Fibroblast of lung (primary cell): ENCODE data around the gene NAT8L. TPM values are rescaled to one million over a fixed set of nuclear protein-coding genes. Genes with fewer than 3 reads are reported as not detected.

ENCODE experiments used
- DNase-seq, 2 donors: peaks; one replicate each; pipeline versions ENCODE4 v3.0.0 to v3.0.0-alpha.2; 2010; ENCODE audit warnings: low read depth in 2 of 2
- H2AFZ ChIP-seq: 2 replicates; pipeline ENCODE4 v1.5.1; 2012; ENCODE audit warnings: low read length, control low read depth, inconsistent platforms
- H3K27ac ChIP-seq: 2 replicates; pipeline ENCODE4 v1.5.1; 2011; ENCODE audit warnings: low read length, control low read depth; ENCODE audit not compliant: insufficient read depth
- H3K27me3 ChIP-seq: 2 replicates; pipeline ENCODE4 v1.5.1; 2011; ENCODE audit warnings: mild to moderate bottlenecking, low read length; ENCODE audit not compliant: control insufficient read depth, insufficient read depth
- H3K36me3 ChIP-seq: 2 replicates; pipeline ENCODE4 v1.5.1; 2011; ENCODE audit warnings: low read length; ENCODE audit not compliant: control insufficient read depth, insufficient read depth
- H3K4me1 ChIP-seq: 2 replicates; pipeline ENCODE4 v1.5.1; 2011; ENCODE audit warnings: low read length; ENCODE audit not compliant: control insufficient read depth, insufficient read depth; ENCODE audit errors: extremely low read depth
- H3K4me2 ChIP-seq: 2 replicates; pipeline ENCODE4 v1.5.1; 2011; ENCODE audit warnings: low read length, control low read depth; ENCODE audit not compliant: insufficient read depth; ENCODE audit errors: extremely low read depth
- H3K4me3 ChIP-seq, 4 experiments: fragments of 200-600 bp in 1 of 4; sonication (generic) in 1 of 4; replicated peaks in 1 of 4; 2 replicates each; pipeline ENCODE4 v1.5.1; 2011 to 2016; ENCODE audit warnings: low read length in 4 of 4, low read depth in 3 of 4, mild to moderate bottlenecking in 3 of 4, control low read depth in 2 of 4, inconsistent platforms in 1 of 4, mixed read lengths in 1 of 4; ENCODE audit not compliant: insufficient read depth in 1 of 4; ENCODE audit errors: control extremely low read depth in 1 of 4
- H3K79me2 ChIP-seq: 2 replicates; pipeline ENCODE4 v1.5.1; 2012; ENCODE audit warnings: mild to moderate bottlenecking, low read length, inconsistent platforms; ENCODE audit not compliant: control insufficient read depth, insufficient read depth
- H3K9ac ChIP-seq: 2 replicates; pipeline ENCODE4 v1.5.1; 2011; ENCODE audit warnings: mild to moderate bottlenecking, low read length, control low read depth; ENCODE audit not compliant: insufficient read depth
- H3K9me3 ChIP-seq: 2 replicates; pipeline ENCODE4 v1.5.1; 2012; ENCODE audit warnings: low read depth, low read length; ENCODE audit not compliant: control insufficient read depth, insufficient read depth
- H4K20me1 ChIP-seq: 2 replicates; pipeline ENCODE4 v1.5.1; 2011; ENCODE audit warnings: low read length; ENCODE audit not compliant: control insufficient read depth, insufficient read depth; ENCODE audit errors: extremely low read depth
- EZH2 ChIP-seq: IDR thresholded peaks from 2 replicates; pipeline ENCODE4 v1.5.1; 2012; ENCODE audit warnings: low read length, control low read depth, mild to moderate bottlenecking; ENCODE audit errors: missing control alignments
- polyA plus RNA-seq, 2 donors: library from polyadenylated mRNA; depleted of rRNA in 1 of 2; stranded (reverse) in 1 of 2; unstranded in 1 of 2; fragments of >200 nt; gene quantifications; 2 replicates each; pipeline ENCODE4 v1.2.1, GENCODE V29; 2011 to 2012; ENCODE audit warnings: missing spikeins in 1 of 2
- total RNA-seq: library from RNA; depleted of rRNA; stranded (reverse); fragments of >200 nt; gene quantifications from 2 replicates; pipeline ENCODE4 v1.2.1, GENCODE V29; 2014
- TF ChIP-seq, protein P1 (sequence below), 2 donors: IDR thresholded peaks in 1 of 2; conservative IDR thresholded peaks in 1 of 2; 1 replicate in 1 of 2; 2 replicates in 1 of 2; pipeline ENCODE4 v1.5.1; 2011 to 2012; ENCODE audit warnings: low read length in 2 of 2, control low read depth in 1 of 2, inconsistent platforms in 1 of 2, low read depth in 1 of 2, mild to moderate bottlenecking in 1 of 2

Gene NAT8L
- total and polyA plus RNA-seq, 2 donors (not counting 1 experiment from before 2014, with no cell fraction given): 0.01 to 0.17 TPM

DNA sequence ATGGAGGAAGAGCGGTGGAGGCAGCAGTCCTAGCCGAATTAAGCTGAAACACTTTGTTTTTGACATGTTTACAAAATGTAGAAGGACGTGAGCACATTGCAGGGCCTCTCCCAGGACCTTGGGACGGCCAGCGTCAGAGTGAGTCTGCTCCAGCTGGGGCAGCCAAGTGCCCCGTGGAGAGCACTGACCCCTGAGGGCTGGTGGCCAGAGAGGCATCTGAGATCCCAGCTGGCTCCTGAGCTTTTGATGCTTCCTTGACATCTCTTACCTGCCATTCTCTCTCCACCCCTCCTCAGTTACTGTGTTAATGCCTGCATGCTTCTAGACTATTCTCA, 24.7 kb downstream of the NAT8L start:
- Histone ChIP-seq H2AFZ (no peak overlapping the region), H3K79me2 (no peaks in the 10 kb centered on the region), H3K9me3 (no peaks in the 10 kb centered on the region), H3K27me3 (no peaks in the 10 kb centered on the region), H4K20me1 (no peaks in the 10 kb centered on the region), H3K27ac (no peak overlapping the region), H3K4me3 (no peak overlapping the region), H3K36me3 (no peaks in the 10 kb centered on the region), H3K4me2 (no peak overlapping the region), H3K9ac (no peak overlapping the region), H3K4me1 (no peaks in the 10 kb centered on the region)
- TF ChIP-seq, protein P1, sequence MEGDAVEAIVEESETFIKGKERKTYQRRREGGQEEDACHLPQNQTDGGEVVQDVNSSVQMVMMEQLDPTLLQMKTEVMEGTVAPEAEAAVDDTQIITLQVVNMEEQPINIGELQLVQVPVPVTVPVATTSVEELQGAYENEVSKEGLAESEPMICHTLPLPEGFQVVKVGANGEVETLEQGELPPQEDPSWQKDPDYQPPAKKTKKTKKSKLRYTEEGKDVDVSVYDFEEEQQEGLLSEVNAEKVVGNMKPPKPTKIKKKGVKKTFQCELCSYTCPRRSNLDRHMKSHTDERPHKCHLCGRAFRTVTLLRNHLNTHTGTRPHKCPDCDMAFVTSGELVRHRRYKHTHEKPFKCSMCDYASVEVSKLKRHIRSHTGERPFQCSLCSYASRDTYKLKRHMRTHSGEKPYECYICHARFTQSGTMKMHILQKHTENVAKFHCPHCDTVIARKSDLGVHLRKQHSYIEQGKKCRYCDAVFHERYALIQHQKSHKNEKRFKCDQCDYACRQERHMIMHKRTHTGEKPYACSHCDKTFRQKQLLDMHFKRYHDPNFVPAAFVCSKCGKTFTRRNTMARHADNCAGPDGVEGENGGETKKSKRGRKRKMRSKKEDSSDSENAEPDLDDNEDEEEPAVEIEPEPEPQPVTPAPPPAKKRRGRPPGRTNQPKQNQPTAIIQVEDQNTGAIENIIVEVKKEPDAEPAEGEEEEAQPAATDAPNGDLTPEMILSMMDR (conservative IDR thresholded peaks at IDR 0.05 in 1 of 2, IDR thresholded peaks at IDR 0.05 in 1 of 2; ENCODE audit: low read depth in 1 of 2, low read length in 2 of 2): no peak
- DNase-seq: no peak

DNA sequence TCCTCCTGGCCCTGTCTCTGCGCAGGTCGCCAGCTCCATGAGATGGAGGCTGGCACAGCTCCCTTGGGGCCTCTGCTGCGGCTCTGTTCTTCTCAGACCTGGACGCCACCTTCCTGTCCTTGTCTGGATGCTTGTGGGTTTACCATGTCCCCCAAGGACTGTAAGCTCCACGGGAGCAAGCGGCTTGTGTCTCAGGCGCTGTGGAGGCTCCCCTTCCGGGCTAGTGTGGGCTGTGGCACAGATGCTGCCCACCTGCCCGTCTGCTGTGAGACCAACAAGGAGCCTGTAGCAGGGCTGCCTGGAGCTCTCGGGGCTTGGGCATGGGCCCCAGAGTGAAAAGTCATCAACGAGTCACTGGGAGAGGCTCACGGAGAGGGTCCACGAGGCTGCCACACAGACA, 25.2 kb downstream of the NAT8L start:
- Histone ChIP-seq H3K79me2 (no peaks in the 10 kb centered on the region), H3K4me3 (no peak overlapping the region), H3K36me3 (no peaks in the 10 kb centered on the region), H3K9ac (no peak overlapping the region), H2AFZ (no peak overlapping the region), H4K20me1 (no peaks in the 10 kb centered on the region), H3K27ac (no peak overlapping the region), H3K4me2 (no peak overlapping the region), H3K9me3 (no peaks in the 10 kb centered on the region), H3K27me3 (no peaks in the 10 kb centered on the region), H3K4me1 (no peaks in the 10 kb centered on the region)
- DNase-seq: no peak
- TF ChIP-seq, protein P1 (conservative IDR thresholded peaks at IDR 0.05 in 1 of 2, IDR thresholded peaks at IDR 0.05 in 1 of 2; ENCODE audit: low read depth in 1 of 2, low read length in 2 of 2): no peak
- TF ChIP-seq EZH2: no peak

DNA sequence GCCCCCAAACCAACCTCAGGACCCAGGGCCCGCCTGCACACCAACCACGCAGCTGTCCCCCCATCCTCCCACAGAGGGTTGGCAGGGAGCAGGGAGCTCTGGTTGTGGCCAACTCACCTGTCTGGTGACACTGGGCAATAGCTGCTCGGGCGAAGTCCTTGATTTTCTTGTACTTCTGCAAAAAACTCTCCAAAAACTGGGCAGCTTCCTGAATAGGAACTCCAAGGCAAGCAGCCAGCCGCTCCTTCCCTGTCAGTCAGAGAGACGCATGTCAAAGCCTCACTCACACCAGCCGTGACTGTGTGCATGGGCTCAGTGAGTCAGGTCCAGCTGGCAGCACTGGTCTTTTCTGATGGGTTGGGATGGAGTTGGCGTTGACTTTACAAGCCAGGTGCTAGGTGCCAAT, 26.4 kb downstream of the NAT8L start:
- peaks cover 1% of the 10 kb centered on the region for H3K27me3 ChIP-seq

More for the DNA sequence above, 26.4 kb downstream of the NAT8L start:
- Histone ChIP-seq H3K4me2 (no peak overlapping the region), H3K79me2 (no peaks in the 10 kb centered on the region), H3K9me3 (no peaks in the 10 kb centered on the region), H3K4me3 (no peak overlapping the region), H3K4me1 (no peaks in the 10 kb centered on the region), H3K36me3 (no peaks in the 10 kb centered on the region), H3K27ac (no peak overlapping the region), H4K20me1 (no peaks in the 10 kb centered on the region), H2AFZ (no peak overlapping the region), H3K9ac (no peak overlapping the region)
- TF ChIP-seq, protein P1 (conservative IDR thresholded peaks at IDR 0.05 in 1 of 2, IDR thresholded peaks at IDR 0.05 in 1 of 2; ENCODE audit: low read depth in 1 of 2, low read length in 2 of 2): no peak
- TF ChIP-seq EZH2: no peak
- no peak for DNase-seq
